CD8-positive, alpha-beta memory T cell (primary cell): ENCODE measurements around the gene TLK1. TPM values are rescaled to one million over a fixed set of nuclear protein-coding genes. Genes with fewer than 3 reads are reported as not detected.

Source experiments
- CTCF ChIA-PET: fragments of 350-600 bp; sonication (Branson Sonifier 250); formaldehyde crosslinking; loops from one replicate; lab custom pipeline; 2021; ENCODE audit warnings: antibody characterized with exemption; lab: Charles Lee
- POLR2A ChIA-PET: fragments of 350-600 bp; sonication (Branson Sonifier 250); formaldehyde crosslinking; loops from one replicate; lab custom pipeline; 2021; ENCODE audit warnings: antibody characterized with exemption; lab: Charles Lee
- DNase-seq, 5 donors: peaks; one replicate each; pipeline versions ENCODE4 v3.0.0 to v3.0.0-alpha.2; 2020 to 2022; ENCODE audit warnings: mixed read lengths in 1 of 5
- H3K27ac ChIP-seq: one replicate; pipeline ENCODE4 v1.7.0; 2013; ENCODE audit warnings: low read depth, mild to moderate bottlenecking, low read length, moderate library complexity
- H3K27me3 ChIP-seq: 2 replicates; pipeline ENCODE4 v1.7.0; 2013; ENCODE audit warnings: low read length, mild to moderate bottlenecking; ENCODE audit not compliant: insufficient read depth, poor library complexity, severe bottlenecking
- H3K36me3 ChIP-seq: 2 replicates; pipeline ENCODE4 v1.7.0; 2013; ENCODE audit warnings: mild to moderate bottlenecking, low read length, moderate library complexity; ENCODE audit not compliant: insufficient read depth
- H3K4me1 ChIP-seq: 2 replicates; pipeline ENCODE4 v1.7.0; 2013; ENCODE audit warnings: mild to moderate bottlenecking, low read length, moderate library complexity; ENCODE audit not compliant: insufficient read depth
- H3K4me3 ChIP-seq: 2 replicates; pipeline ENCODE4 v1.7.0; 2013; ENCODE audit warnings: mild to moderate bottlenecking, low read length
- H3K9me3 ChIP-seq: 2 replicates; pipeline ENCODE4 v1.7.0; 2013; ENCODE audit warnings: mild to moderate bottlenecking, low read length
- H3K27ac Mint-ChIP-seq, 8 donors: one replicate each; pipeline ENCODE4 v1.8.0; 2020 to 2021; ENCODE audit warnings: mixed read lengths in 8 of 8, mild to moderate bottlenecking in 6 of 8, inconsistent platforms in 3 of 8, moderate library complexity in 3 of 8
- H3K27me3 Mint-ChIP-seq, 2 donors: one replicate each; pipeline ENCODE4 v1.8.0; 2020 to 2021; ENCODE audit warnings: mixed read lengths in 2 of 2, mild to moderate bottlenecking in 1 of 2, moderate library complexity in 1 of 2
- H3K36me3 Mint-ChIP-seq, 3 donors: one replicate each; pipeline ENCODE4 v1.8.0; 2020 to 2021; ENCODE audit warnings: mixed read lengths in 3 of 3, inconsistent platforms in 1 of 3, mild to moderate bottlenecking in 1 of 3
- H3K4me1 Mint-ChIP-seq, 3 donors: one replicate each; pipeline ENCODE4 v1.8.0; 2020 to 2021; ENCODE audit warnings: mixed read lengths in 3 of 3, inconsistent platforms in 1 of 3, mild to moderate bottlenecking in 1 of 3
- H3K4me3 Mint-ChIP-seq, 7 donors: one replicate each; pipeline ENCODE4 v1.8.0; 2020 to 2021; ENCODE audit warnings: mixed read lengths in 7 of 7, mild to moderate bottlenecking in 6 of 7, moderate library complexity in 4 of 7, inconsistent platforms in 2 of 7
- H3K9me3 Mint-ChIP-seq, 5 donors: one replicate each; pipeline ENCODE4 v1.8.0; 2020 to 2022; ENCODE audit warnings: mixed read lengths in 5 of 5, mild to moderate bottlenecking in 3 of 5, moderate library complexity in 2 of 5, inconsistent platforms in 1 of 5
- polyA plus RNA-seq: library from polyadenylated mRNA; unstranded; fragments of 300-500 nt; fragmentation: Illumina TruSeq; gene quantifications from one replicate; pipeline ENCODE4 v1.2.3, GENCODE V29; 2021
- total RNA-seq, 2 experiments: library from RNA; stranded (reverse); gene quantifications; one replicate each; pipeline ENCODE4 v1.2.3, GENCODE V29; 2021

The TLK1 gene
- total and polyA plus RNA-seq, 3 experiments from 2014 or later, result 37.6 to 79.0 (median 73.2) TPM

DNA sequence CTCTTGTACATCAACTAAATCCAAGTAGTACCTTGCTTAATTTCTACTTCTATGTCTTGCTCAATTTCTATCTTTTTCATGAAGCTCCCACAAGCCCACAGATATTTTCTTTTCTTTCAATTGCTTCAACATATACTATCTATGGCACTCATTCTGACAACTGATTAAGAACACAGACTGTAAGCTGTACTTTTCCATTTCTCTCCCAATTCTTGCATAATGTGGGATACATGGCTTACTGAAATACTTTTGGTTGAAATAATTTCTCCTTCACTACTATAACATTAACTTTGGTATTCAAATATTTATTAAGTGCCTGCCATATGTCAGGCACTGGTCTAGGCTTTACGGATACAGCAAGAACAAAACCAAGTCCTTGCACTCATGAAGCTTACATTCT, 146.8 kb downstream of the TLK1 start:
- H3K36me3 ChIP-seq, result peaks cover 4% of the 10 kb centered on the region

GRCh38 chr2:171009386-171009785, 151.3 kb downstream of the TLK1 start:
- POLR2A ChIA-PET, result no interaction called here
- CTCF ChIA-PET, result no interaction called here

More for the DNA sequence above, 146.8 kb downstream of the TLK1 start:
- Mint-ChIP-seq H3K4me3 (no peak overlapping the region), H3K9me3 (no peaks in the 10 kb centered on the region), H3K27ac (no peak overlapping the region), H3K27me3 (no peaks in the 10 kb centered on the region), H3K36me3 (peaks cover 4 to 48% (median 21%) of the 10 kb centered on the region in 3 donors), H3K4me1 (peaks cover 0 to 9% (median 4%) of the 10 kb centered on the region in 3 donors)
- CTCF ChIA-PET, result no interaction called here
- POLR2A ChIA-PET, result no interaction called here
- no peak for DNase-seq
- Histone ChIP-seq H3K4me3 (no peak overlapping the region), H3K27ac (no peak overlapping the region), H3K9me3 (no peaks in the 10 kb centered on the region), H3K4me1 (no peaks in the 10 kb centered on the region), H3K27me3 (no peaks in the 10 kb centered on the region)

DNA sequence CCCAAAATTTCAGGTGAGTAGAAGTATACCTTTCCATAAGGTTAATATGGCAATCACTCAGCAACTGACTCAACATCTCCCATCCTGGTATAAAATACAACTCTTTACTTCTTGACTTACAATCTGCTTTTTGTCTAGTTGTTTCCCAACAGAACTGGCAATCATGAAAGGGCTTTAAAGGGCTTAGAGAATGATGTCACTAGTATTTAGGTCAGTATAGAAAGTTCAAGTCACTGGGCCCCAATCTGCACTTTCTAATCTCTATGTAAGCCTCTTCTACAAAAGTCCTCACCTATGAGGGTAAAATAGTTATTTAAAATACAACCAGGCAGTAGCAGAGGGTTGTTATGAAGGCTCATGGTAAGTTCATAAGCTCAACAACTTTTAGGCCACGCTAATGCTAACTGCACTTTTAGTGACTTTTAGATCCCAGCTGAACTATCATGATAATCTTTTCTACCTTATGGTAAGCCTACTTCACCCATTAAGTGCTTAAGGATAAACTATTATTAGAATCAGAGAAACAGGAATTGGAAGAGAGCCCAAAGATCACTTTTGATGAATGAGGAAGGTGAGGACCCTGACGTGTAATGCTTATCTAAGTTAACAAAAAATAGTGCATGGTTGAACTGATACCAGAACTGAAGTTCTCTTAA, 152.0 kb downstream of the TLK1 start:
- Histone ChIP-seq H3K4me3 (no peak overlapping the region), H3K27me3 (no peaks in the 10 kb centered on the region), H3K36me3 (peaks cover 12% of the 10 kb centered on the region), H3K9me3 (no peaks in the 10 kb centered on the region), H3K4me1 (no peaks in the 10 kb centered on the region), H3K27ac (no peak overlapping the region)
- DNase-seq, result no peak
- H3K4me1 Mint-ChIP-seq, result peaks cover 0 to 5% (median 0%) of the 10 kb centered on the region in 3 donors
- no peaks in the 10 kb centered on the region for H3K27me3 Mint-ChIP-seq
- CTCF ChIA-PET, result no interaction called here
- no peak overlapping the region for H3K4me3 Mint-ChIP-seq
- no peaks in the 10 kb centered on the region for H3K9me3 Mint-ChIP-seq
- H3K27ac Mint-ChIP-seq, result peak overlapping the region in 3 of 8 donors; percentile 35 to 66 (median 47)
- POLR2A ChIA-PET, result no interaction called here
- peaks cover 5 to 68% (median 31%) of the 10 kb centered on the region in 3 donors for H3K36me3 Mint-ChIP-seq

More at GRCh38 chr2:171009386-171009785, 151.3 kb downstream of the TLK1 start:
- no peaks in the 10 kb centered on the region for H3K9me3 ChIP-seq
- H3K4me1 ChIP-seq, result no peaks in the 10 kb centered on the region
- no peak for DNase-seq
- Mint-ChIP-seq H3K27ac (no peak overlapping the region), H3K36me3 (peaks cover 6 to 68% (median 31%) of the 10 kb centered on the region in 3 donors), H3K9me3 (no peaks in the 10 kb centered on the region), H3K4me3 (no peak overlapping the region), H3K27me3 (no peaks in the 10 kb centered on the region), H3K4me1 (peaks cover 0 to 5% (median 0%) of the 10 kb centered on the region in 3 donors)
- no peak overlapping the region for H3K27ac ChIP-seq
- no peak overlapping the region for H3K4me3 ChIP-seq
- H3K27me3 ChIP-seq, result no peaks in the 10 kb centered on the region
- peaks cover 12% of the 10 kb centered on the region for H3K36me3 ChIP-seq

DNA sequence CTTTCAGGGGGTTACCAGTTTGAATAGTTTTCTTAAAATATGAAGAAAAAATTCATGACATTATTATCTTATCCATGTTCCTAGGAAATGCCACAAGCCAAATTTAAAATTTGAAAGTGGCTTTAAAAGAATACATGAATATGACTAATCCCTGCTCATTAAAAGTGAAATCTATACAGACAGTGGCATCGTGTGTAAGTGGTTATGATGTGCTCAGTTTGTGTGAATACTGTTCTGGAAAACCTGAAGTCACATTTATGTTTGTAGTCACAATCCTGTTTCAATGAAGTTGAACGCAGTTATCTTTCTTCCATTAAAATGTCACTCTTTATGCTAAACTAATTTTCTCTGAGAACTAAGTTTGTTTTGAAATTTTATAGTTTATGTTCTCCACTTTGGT, 155.9 kb downstream of the TLK1 start:
- H3K27me3 ChIP-seq, result no peaks in the 10 kb centered on the region
- H3K9me3 ChIP-seq, result no peaks in the 10 kb centered on the region
- Mint-ChIP-seq H3K4me1 (peaks cover 0 to 5% (median 0%) of the 10 kb centered on the region in 3 donors), H3K36me3 (peaks cover 7 to 71% (median 32%) of the 10 kb centered on the region in 3 donors), H3K9me3 (no peaks in the 10 kb centered on the region), H3K27me3 (no peaks in the 10 kb centered on the region), H3K4me3 (no peak overlapping the region), H3K27ac (no peak overlapping the region)
- no peak overlapping the region for H3K27ac ChIP-seq
- no peak overlapping the region for H3K4me3 ChIP-seq
- no peaks in the 10 kb centered on the region for H3K4me1 ChIP-seq
- DNase-seq, result no peak
- ChIA-PET POLR2A (no interaction called here), CTCF (no interaction called here)
- peaks cover 13% of the 10 kb centered on the region for H3K36me3 ChIP-seq

DNA sequence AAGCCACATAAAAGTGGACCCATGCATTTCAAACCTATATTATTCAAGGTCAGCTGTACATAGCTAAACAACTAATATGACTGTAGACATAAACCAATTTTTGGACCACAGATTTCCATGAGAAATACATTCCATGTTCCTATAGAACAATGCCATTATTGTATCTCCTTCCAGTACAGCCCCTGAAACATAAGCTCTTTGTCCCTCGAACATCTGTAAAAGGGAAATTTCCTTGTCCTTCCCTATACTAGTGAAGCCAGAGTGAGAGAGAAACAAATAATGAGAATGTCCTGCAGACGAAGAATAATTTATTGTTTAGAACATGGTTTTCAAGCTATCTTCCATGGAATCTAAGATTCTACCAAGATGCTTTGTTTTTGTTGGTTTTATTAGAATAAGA, 156.3 kb downstream of the TLK1 start:
- Histone ChIP-seq H3K4me3 (no peak overlapping the region), H3K27me3 (no peaks in the 10 kb centered on the region), H3K4me1 (no peaks in the 10 kb centered on the region), H3K9me3 (no peaks in the 10 kb centered on the region), H3K36me3 (peaks cover 13% of the 10 kb centered on the region), H3K27ac (no peak overlapping the region)
- DNase-seq, result no peak
- ChIA-PET CTCF (no interaction called here), POLR2A (no interaction called here)
- Mint-ChIP-seq H3K27me3 (no peaks in the 10 kb centered on the region), H3K4me1 (peaks cover 0 to 5% (median under 1%) of the 10 kb centered on the region in 3 donors), H3K9me3 (no peaks in the 10 kb centered on the region), H3K27ac (no peak overlapping the region), H3K36me3 (peaks cover 7 to 71% (median 30%) of the 10 kb centered on the region in 3 donors), H3K4me3 (no peak overlapping the region)

DNA sequence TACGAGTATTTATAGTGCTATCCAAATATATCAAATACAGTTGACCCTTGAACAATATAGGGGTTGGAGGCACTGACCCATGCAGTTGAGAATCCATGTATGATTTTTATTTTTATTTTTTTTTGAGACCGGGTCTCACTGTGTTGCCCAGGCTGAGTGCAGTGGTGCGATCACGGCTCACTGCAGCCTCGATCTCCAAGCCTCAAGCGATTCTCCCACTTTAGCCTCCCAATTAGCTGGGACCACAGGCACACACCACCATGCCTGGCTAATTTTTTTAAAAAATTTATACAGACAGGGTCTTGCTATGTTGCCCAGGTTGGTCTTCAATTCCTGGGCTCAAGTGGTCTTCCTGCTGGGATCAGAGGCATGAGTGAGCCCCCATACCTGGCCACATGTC, 161.0 kb downstream of the TLK1 start:
- H3K4me3 Mint-ChIP-seq, result no peak overlapping the region
- H3K9me3 Mint-ChIP-seq, result no peaks in the 10 kb centered on the region
- no peaks in the 10 kb centered on the region for H3K9me3 ChIP-seq
- POLR2A ChIA-PET, result no interaction called here
- no peaks in the 10 kb centered on the region for H3K27me3 Mint-ChIP-seq
- no peak overlapping the region for H3K4me3 ChIP-seq
- no peaks in the 10 kb centered on the region for H3K4me1 ChIP-seq
- H3K36me3 ChIP-seq, result peaks cover 5% of the 10 kb centered on the region
- no peak overlapping the region for H3K27ac ChIP-seq
- peaks cover 7 to 71% (median 17%) of the 10 kb centered on the region in 3 donors for H3K36me3 Mint-ChIP-seq
- CTCF ChIA-PET, result no interaction called here
- no peaks in the 10 kb centered on the region for H3K27me3 ChIP-seq
- DNase-seq, result no peak
- no peak overlapping the region for H3K27ac Mint-ChIP-seq
- H3K4me1 Mint-ChIP-seq, result peaks cover 0 to 1% (median 0%) of the 10 kb centered on the region in 3 donors

- no peak overlapping the region for H3K4me3 ChIP-seq
- Mint-ChIP-seq H3K27me3 (no peaks in the 10 kb centered on the region), H3K4me1 (peaks cover 0 to 1% (median 0%) of the 10 kb centered on the region in 3 donors), H3K36me3 (peaks cover 0 to 73% (median 17%) of the 10 kb centered on the region in 3 donors), H3K9me3 (no peaks in the 10 kb centered on the region), H3K4me3 (no peak overlapping the region), H3K27ac (peak overlapping the region in 3 of 8 donors; percentile 21 to 54 (median 31))
- no peaks in the 10 kb centered on the region for H3K9me3 ChIP-seq
- no peaks in the 10 kb centered on the region for H3K27me3 ChIP-seq
- ChIA-PET POLR2A (no interaction called here), CTCF (interaction anchor here (1.0 kb wide), 1 partner anchor 9 kb away, joined by 5 read pairs; no protein-coding TSS in a partner anchor)
- H3K27ac ChIP-seq, result no peak overlapping the region
- DNase-seq, result no peak
- no peaks in the 10 kb centered on the region for H3K4me1 ChIP-seq
- peaks cover 11% of the 10 kb centered on the region for H3K36me3 ChIP-seq
These were observed 162.6 kb downstream of the TLK1 start for GRCh38 chr2:170997893-170998597.

DNA sequence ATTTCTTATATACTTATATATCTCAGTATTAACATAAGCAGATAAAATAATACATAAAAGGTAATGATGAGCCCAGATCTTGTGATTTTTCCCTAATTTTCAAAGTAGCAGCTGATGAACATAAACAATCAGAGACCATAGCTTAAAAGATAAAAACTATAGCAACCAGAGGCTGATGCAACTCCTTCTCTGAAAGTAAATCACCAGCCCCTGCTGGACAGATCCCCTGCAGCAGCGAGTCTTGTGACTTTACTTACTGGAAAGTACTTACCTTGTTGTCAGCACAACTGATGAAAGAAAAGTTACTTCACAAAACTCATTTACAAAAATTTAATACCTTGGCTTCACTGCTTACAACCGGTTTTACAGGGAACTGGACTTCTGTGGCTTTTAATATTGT, 164.4 kb downstream of the TLK1 start:
- H3K4me3 ChIP-seq, result no peak overlapping the region
- no peak for DNase-seq
- peak overlapping the region in 1 of 8 donors; percentile 17 for H3K27ac Mint-ChIP-seq
- POLR2A ChIA-PET, result no interaction called here
- H3K9me3 ChIP-seq, result no peaks in the 10 kb centered on the region
- peaks cover 11% of the 10 kb centered on the region for H3K36me3 ChIP-seq
- H3K4me1 ChIP-seq, result no peaks in the 10 kb centered on the region
- no peak overlapping the region for H3K27ac ChIP-seq
- no peaks in the 10 kb centered on the region for H3K27me3 ChIP-seq
- H3K4me3 Mint-ChIP-seq, result no peak overlapping the region
- no peaks in the 10 kb centered on the region for H3K9me3 Mint-ChIP-seq
- no peaks in the 10 kb centered on the region for H3K27me3 Mint-ChIP-seq
- H3K4me1 Mint-ChIP-seq, result peaks cover 0 to 1% (median 0%) of the 10 kb centered on the region in 3 donors
- peaks cover 0 to 76% (median 20%) of the 10 kb centered on the region in 3 donors for H3K36me3 Mint-ChIP-seq
- CTCF ChIA-PET, result no interaction called here
